Nephron progenitor cell (in vitro differentiated cells): ENCODE measurements around the gene PDGFA.

Experiments
- DNase-seq: peaks from one replicate; pipeline ENCODE4 v3.0.0; 2021
- H3K27ac Mint-ChIP-seq: 2 replicates; pipeline ENCODE4 v1.8.0; 2021; ENCODE audit warnings: mild to moderate bottlenecking, moderate library complexity, mixed read lengths
- H3K27me3 Mint-ChIP-seq: 2 replicates; pipeline ENCODE4 v1.8.0; 2021; ENCODE audit warnings: mild to moderate bottlenecking, low read depth, mixed read lengths; ENCODE audit not compliant: poor library complexity
- H3K36me3 Mint-ChIP-seq: 2 replicates; pipeline ENCODE4 v1.8.0; 2021; ENCODE audit warnings: low read depth, mixed read lengths
- H3K4me1 Mint-ChIP-seq: 2 replicates; pipeline ENCODE4 v1.8.0; 2021; ENCODE audit warnings: mixed read lengths
- H3K4me3 Mint-ChIP-seq: 2 replicates; pipeline ENCODE4 v1.8.0; 2021; ENCODE audit warnings: mild to moderate bottlenecking, moderate library complexity, mixed read lengths
- H3K9me3 Mint-ChIP-seq: 2 replicates; pipeline ENCODE4 v1.8.0; 2021; ENCODE audit warnings: mild to moderate bottlenecking, moderate library complexity, mixed read lengths
- CTCF ChIP-seq: fragments of 200-600 bp; sonication (generic); IDR thresholded peaks from 2 replicates; pipeline ENCODE4 v1.5.0; 2021; ENCODE audit warnings: antibody characterized with exemption

The PDGFA gene

GRCh38 chr7:491292-491957, 28.2 kb downstream of the PDGFA start:
- no peak for TF ChIP-seq CTCF
- H3K4me1 Mint-ChIP-seq: peaks cover 30% of the 10 kb centered on the region
- H3K27ac Mint-ChIP-seq: no peak overlapping the region
- DNase-seq: no peak
- peaks cover 12% of the 10 kb centered on the region for H3K27me3 Mint-ChIP-seq
- H3K4me3 Mint-ChIP-seq: no peak overlapping the region
- H3K9me3 Mint-ChIP-seq: peaks cover 16% of the 10 kb centered on the region
- H3K36me3 Mint-ChIP-seq: no peaks in the 10 kb centered on the region

GRCh38 chr7:490461-491291, 29.0 kb downstream of the PDGFA start:
- no peak for DNase-seq
- H3K4me1 Mint-ChIP-seq: peaks cover 33% of the 10 kb centered on the region
- H3K36me3 Mint-ChIP-seq: no peaks in the 10 kb centered on the region
- H3K27ac Mint-ChIP-seq: no peak overlapping the region
- no peak for TF ChIP-seq CTCF
- H3K27me3 Mint-ChIP-seq: peaks cover 16% of the 10 kb centered on the region
- no peak overlapping the region for H3K4me3 Mint-ChIP-seq
- H3K9me3 Mint-ChIP-seq: peaks cover 16% of the 10 kb centered on the region

GRCh38 chr7:489876-490275, 29.8 kb downstream of the PDGFA start:
- H3K9me3 Mint-ChIP-seq: peaks cover 16% of the 10 kb centered on the region
- peaks cover 39% of the 10 kb centered on the region for H3K4me1 Mint-ChIP-seq
- no peak for TF ChIP-seq CTCF
- H3K4me3 Mint-ChIP-seq: no peak overlapping the region
- H3K27me3 Mint-ChIP-seq: peaks cover 17% of the 10 kb centered on the region
- no peak overlapping the region for H3K27ac Mint-ChIP-seq
- H3K36me3 Mint-ChIP-seq: no peaks in the 10 kb centered on the region
- DNase-seq: no peak

GRCh38 chr7:486216-486743, 33.4 kb downstream of the PDGFA start:
- Mint-ChIP-seq H3K27me3 (peaks cover 31% of the 10 kb centered on the region), H3K9me3 (peaks cover 22% of the 10 kb centered on the region), H3K36me3 (peaks cover 4% of the 10 kb centered on the region), H3K4me3 (no peak overlapping the region), H3K27ac (no peak overlapping the region), H3K4me1 (peaks cover 52% of the 10 kb centered on the region)
- DNase-seq: no peak
- TF ChIP-seq CTCF: no peak

- H3K4me3 Mint-ChIP-seq: no peak overlapping the region
- DNase-seq: no peak
- peaks cover 4% of the 10 kb centered on the region for H3K36me3 Mint-ChIP-seq
- peaks cover 31% of the 10 kb centered on the region for H3K27me3 Mint-ChIP-seq
- H3K4me1 Mint-ChIP-seq: peaks cover 55% of the 10 kb centered on the region
- no peak for TF ChIP-seq CTCF
- peaks cover 22% of the 10 kb centered on the region for H3K9me3 Mint-ChIP-seq
- no peak overlapping the region for H3K27ac Mint-ChIP-seq
Measured at GRCh38 chr7:485188-486081, 34.2 kb downstream of the PDGFA start.
